ENCODE results near the gene NPEPL1. TPM values are rescaled to one million over a fixed set of nuclear protein-coding genes. Genes with fewer than 3 reads are reported as not detected.

Gene NPEPL1
- total RNA-seq, 1 donor from 2014 or later: 29.4 TPM

GRCh38 chr20:58675146-58675584, 17.4 kb upstream of the NPEPL1 start:
- no peak overlapping the region for H3K4me3 Mint-ChIP-seq (ENCODE audit: low read depth)
- no peak overlapping the region for H3K27ac Mint-ChIP-seq
- no peak for DNase-seq (ENCODE audit: low spot score)
- H3K4me1 Mint-ChIP-seq (ENCODE audit: low read depth): no peaks in the 10 kb centered on the region
- H3K27me3 Mint-ChIP-seq (ENCODE audit: low read depth): no peaks in the 10 kb centered on the region
- intact Hi-C loops (cut with micrococcal nuclease): no loop called here
- H3K36me3 Mint-ChIP-seq (ENCODE audit: low read depth): peaks cover 73% of the 10 kb centered on the region
- no peaks in the 10 kb centered on the region for H3K9me3 Mint-ChIP-seq

DNA sequence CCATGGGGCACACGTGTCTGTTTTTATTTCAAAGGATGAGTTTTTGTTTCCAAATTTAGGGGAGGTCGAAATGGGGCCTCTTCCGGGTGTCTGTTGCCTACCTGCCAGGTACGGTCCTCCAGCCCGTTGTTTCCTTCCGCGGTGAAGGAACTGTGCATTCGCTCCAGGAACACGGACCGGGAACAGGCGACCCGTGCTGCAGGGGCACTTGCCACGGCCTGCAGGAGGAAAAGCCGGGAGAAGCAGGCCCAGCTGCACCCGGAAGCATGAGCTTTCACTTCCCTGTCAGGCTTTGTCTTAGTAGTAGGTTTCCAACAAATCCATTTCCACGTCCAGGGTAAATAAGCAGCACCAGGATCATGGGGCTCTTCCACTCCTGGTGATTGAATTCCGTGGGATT, 17.0 kb upstream of the NPEPL1 start:
- Mint-ChIP-seq H3K36me3 (ENCODE audit: low read depth) (peaks cover 73% of the 10 kb centered on the region), H3K4me1 (ENCODE audit: low read depth) (no peaks in the 10 kb centered on the region), H3K4me3 (ENCODE audit: low read depth) (no peak overlapping the region), H3K9me3 (no peaks in the 10 kb centered on the region), H3K27me3 (ENCODE audit: low read depth) (no peaks in the 10 kb centered on the region), H3K27ac (no peak overlapping the region)
- intact Hi-C loops (cut with micrococcal nuclease): no loop called here
- DNase-seq (ENCODE audit: low spot score): no peak

DNA sequence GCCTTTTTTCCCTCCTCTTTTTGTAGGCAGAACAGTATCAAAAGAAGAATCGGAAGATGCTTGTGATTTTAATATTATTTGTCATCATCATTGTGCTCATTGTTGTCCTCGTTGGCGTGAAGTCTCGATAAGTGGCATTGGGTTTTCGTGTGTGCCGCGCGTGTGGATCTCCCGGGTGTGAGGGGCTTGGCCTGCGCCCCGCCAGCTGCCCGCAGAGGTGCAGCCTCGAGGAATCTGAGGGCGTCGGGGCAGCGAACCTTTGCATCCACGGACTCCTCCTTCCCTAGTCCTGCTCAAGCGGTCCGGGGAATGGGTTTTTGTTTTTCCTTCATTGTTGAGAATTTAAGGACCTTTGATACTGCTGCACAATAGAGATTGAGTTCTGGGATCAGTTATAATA, 16.4 kb upstream of the NPEPL1 start:
- intact Hi-C loops (cut with micrococcal nuclease): no loop called here
- no peaks in the 10 kb centered on the region for H3K9me3 Mint-ChIP-seq
- no peaks in the 10 kb centered on the region for H3K4me1 Mint-ChIP-seq (ENCODE audit: low read depth)

GRCh38 chr20:58677079-58677604, 15.5 kb upstream of the NPEPL1 start:
- intact Hi-C loops (cut with micrococcal nuclease): no loop called here
- no peaks in the 10 kb centered on the region for H3K9me3 Mint-ChIP-seq
- no peaks in the 10 kb centered on the region for H3K27me3 Mint-ChIP-seq (ENCODE audit: low read depth)
- no peak for DNase-seq (ENCODE audit: low spot score)
- H3K4me3 Mint-ChIP-seq (ENCODE audit: low read depth): no peak overlapping the region
- no peaks in the 10 kb centered on the region for H3K4me1 Mint-ChIP-seq (ENCODE audit: low read depth)
- peaks cover 73% of the 10 kb centered on the region for H3K36me3 Mint-ChIP-seq (ENCODE audit: low read depth)
- no peak overlapping the region for H3K27ac Mint-ChIP-seq

More for the DNA sequence above, 16.4 kb upstream of the NPEPL1 start:
- H3K36me3 Mint-ChIP-seq (ENCODE audit: low read depth): peaks cover 74% of the 10 kb centered on the region
- no peaks in the 10 kb centered on the region for H3K27me3 Mint-ChIP-seq (ENCODE audit: low read depth)
- no peak overlapping the region for H3K4me3 Mint-ChIP-seq (ENCODE audit: low read depth)
- H3K27ac Mint-ChIP-seq: no peak overlapping the region
- DNase-seq (ENCODE audit: low spot score): no peak

DNA sequence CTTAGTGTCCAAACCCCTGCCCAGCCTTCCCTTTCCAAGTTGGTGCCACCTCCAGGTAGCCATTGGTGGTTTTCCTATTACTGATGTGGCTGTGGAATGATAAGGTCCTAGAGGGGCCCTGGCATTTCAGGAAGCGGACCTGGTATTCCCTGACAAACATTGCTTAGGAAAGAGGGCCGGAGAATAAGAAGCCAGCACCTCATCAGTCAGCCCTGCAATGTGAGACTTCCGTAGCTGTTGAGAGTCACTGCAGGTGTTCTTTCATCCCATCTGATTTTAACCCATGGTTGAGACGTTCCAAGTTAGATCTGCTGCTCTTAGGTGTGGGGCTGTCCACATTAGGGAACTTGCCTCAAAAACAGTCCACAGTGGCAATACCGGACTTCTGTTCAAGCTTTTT, 14.8 kb upstream of the NPEPL1 start:
- intact Hi-C loops (cut with micrococcal nuclease): no loop called here
- H3K36me3 Mint-ChIP-seq (ENCODE audit: low read depth): peaks cover 72% of the 10 kb centered on the region
- H3K27ac Mint-ChIP-seq: no peak overlapping the region
- no peaks in the 10 kb centered on the region for H3K4me1 Mint-ChIP-seq (ENCODE audit: low read depth)
- no peak overlapping the region for H3K4me3 Mint-ChIP-seq (ENCODE audit: low read depth)
- DNase-seq (ENCODE audit: low spot score): no peak
- H3K27me3 Mint-ChIP-seq (ENCODE audit: low read depth): no peaks in the 10 kb centered on the region
- no peaks in the 10 kb centered on the region for H3K9me3 Mint-ChIP-seq

- intact Hi-C loops (cut with micrococcal nuclease): no loop called here
- no peaks in the 10 kb centered on the region for H3K27me3 Mint-ChIP-seq (ENCODE audit: low read depth)
- no peak for DNase-seq (ENCODE audit: low spot score)
- H3K4me3 Mint-ChIP-seq (ENCODE audit: low read depth): no peak overlapping the region
- H3K4me1 Mint-ChIP-seq (ENCODE audit: low read depth): no peaks in the 10 kb centered on the region
- H3K9me3 Mint-ChIP-seq: no peaks in the 10 kb centered on the region
- peaks cover 62% of the 10 kb centered on the region for H3K36me3 Mint-ChIP-seq (ENCODE audit: low read depth)
- H3K27ac Mint-ChIP-seq: no peak overlapping the region
Observed at GRCh38 chr20:58678806-58679205, 13.8 kb upstream of the NPEPL1 start.

- no peak for DNase-seq (ENCODE audit: low spot score)
- no peak overlapping the region for H3K4me3 Mint-ChIP-seq (ENCODE audit: low read depth)
- peaks cover 32% of the 10 kb centered on the region for H3K36me3 Mint-ChIP-seq (ENCODE audit: low read depth)
- no peaks in the 10 kb centered on the region for H3K9me3 Mint-ChIP-seq
- H3K27ac Mint-ChIP-seq: no peak overlapping the region
- H3K27me3 Mint-ChIP-seq (ENCODE audit: low read depth): no peaks in the 10 kb centered on the region
- no peaks in the 10 kb centered on the region for H3K4me1 Mint-ChIP-seq (ENCODE audit: low read depth)
- intact Hi-C loops (cut with micrococcal nuclease): no loop called here
Observed at GRCh38 chr20:58682656-58683531, 9.7 kb upstream of the NPEPL1 start.

DNA sequence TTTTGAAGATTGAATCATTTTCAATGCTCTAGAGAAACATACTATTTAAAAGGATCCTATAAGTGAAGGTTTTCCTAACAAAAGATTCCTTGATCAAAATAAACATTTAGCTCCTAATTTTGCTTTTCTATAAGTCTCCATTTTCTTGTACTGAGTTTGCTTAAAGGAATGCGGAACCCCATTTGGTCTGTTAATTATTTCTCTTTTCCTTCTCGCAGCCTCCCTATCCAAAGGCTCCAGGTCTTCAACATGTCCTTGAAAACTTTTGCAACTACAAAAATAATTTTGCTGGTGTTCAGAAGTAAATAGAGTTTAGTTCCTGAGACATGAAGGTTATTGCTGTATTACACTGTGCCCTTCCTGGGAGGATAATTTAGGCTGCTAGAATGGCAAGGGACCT, 8.3 kb upstream of the NPEPL1 start:
- H3K27ac Mint-ChIP-seq: no peak overlapping the region
- peaks cover 24% of the 10 kb centered on the region for H3K36me3 Mint-ChIP-seq (ENCODE audit: low read depth)
- no peaks in the 10 kb centered on the region for H3K27me3 Mint-ChIP-seq (ENCODE audit: low read depth)
- no peak overlapping the region for H3K4me3 Mint-ChIP-seq (ENCODE audit: low read depth)
- intact Hi-C loops (cut with micrococcal nuclease): no loop called here
- no peak for DNase-seq (ENCODE audit: low spot score)
- H3K9me3 Mint-ChIP-seq: no peaks in the 10 kb centered on the region
- no peaks in the 10 kb centered on the region for H3K4me1 Mint-ChIP-seq (ENCODE audit: low read depth)

GRCh38 chr20:58685988-58686387, 6.6 kb upstream of the NPEPL1 start:
- Mint-ChIP-seq H3K4me3 (ENCODE audit: low read depth) (no peak overlapping the region), H3K36me3 (ENCODE audit: low read depth) (peaks cover 12% of the 10 kb centered on the region), H3K27ac (no peak overlapping the region), H3K4me1 (ENCODE audit: low read depth) (peaks cover 5% of the 10 kb centered on the region), H3K9me3 (no peaks in the 10 kb centered on the region), H3K27me3 (ENCODE audit: low read depth) (no peaks in the 10 kb centered on the region)
- intact Hi-C loops (cut with micrococcal nuclease): no loop called here
- DNase-seq (ENCODE audit: low spot score): no peak

DNA sequence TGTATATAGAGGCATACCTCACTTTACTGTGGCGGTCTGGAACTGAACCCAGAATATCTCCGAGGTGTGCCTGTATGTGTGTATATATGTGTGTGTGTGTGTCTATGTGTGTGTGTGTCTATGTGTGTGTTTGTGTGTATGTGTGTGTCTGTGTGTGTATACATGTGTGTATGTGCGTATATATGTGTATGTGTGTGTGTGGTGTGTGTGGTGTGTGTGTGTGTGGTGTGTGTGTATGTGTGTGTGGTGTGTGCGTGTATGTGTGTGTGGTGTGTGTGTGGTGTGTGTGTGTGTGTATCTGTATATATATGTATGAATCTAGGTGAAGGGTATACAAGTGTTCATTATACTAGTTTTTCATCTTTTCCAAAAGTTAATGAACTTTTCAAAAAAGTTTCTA, 4.2 kb upstream of the NPEPL1 start:
- peaks cover 9% of the 10 kb centered on the region for H3K36me3 Mint-ChIP-seq (ENCODE audit: low read depth)
- intact Hi-C loops (cut with micrococcal nuclease): no loop called here
- no peaks in the 10 kb centered on the region for H3K9me3 Mint-ChIP-seq
- H3K27me3 Mint-ChIP-seq (ENCODE audit: low read depth): no peaks in the 10 kb centered on the region
- no peak overlapping the region for H3K4me3 Mint-ChIP-seq (ENCODE audit: low read depth)
- no peak for DNase-seq (ENCODE audit: low spot score)
- H3K27ac Mint-ChIP-seq: no peak overlapping the region
- peaks cover 8% of the 10 kb centered on the region for H3K4me1 Mint-ChIP-seq (ENCODE audit: low read depth)

DNA sequence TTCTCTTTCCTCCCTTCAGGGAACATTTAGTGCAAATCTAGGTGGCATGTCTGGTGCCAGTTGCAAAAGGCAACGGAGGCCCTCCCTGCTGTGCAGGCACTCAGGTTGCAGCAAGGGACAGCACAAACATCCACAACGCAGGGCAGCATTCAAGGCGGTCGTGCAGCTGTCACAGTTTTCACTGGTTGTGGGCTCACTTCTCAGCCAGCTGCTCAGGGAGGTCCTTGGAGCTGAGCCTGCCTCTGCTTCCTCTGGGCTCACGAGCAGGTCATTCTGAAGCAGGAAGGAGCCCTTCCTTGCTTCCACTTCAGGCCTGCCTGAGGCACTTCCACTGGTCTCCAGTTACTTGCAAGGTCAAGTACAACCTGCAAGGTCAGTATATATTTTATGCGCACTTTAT, 3.8 kb upstream of the NPEPL1 start:
- Mint-ChIP-seq H3K4me3 (ENCODE audit: low read depth) (no peak overlapping the region), H3K27me3 (ENCODE audit: low read depth) (no peaks in the 10 kb centered on the region), H3K9me3 (no peaks in the 10 kb centered on the region), H3K36me3 (ENCODE audit: low read depth) (peaks cover 9% of the 10 kb centered on the region), H3K4me1 (ENCODE audit: low read depth) (peaks cover 10% of the 10 kb centered on the region), H3K27ac (no peak overlapping the region)
- intact Hi-C loops (cut with micrococcal nuclease): no loop called here
- no peak for DNase-seq (ENCODE audit: low spot score)

DNA sequence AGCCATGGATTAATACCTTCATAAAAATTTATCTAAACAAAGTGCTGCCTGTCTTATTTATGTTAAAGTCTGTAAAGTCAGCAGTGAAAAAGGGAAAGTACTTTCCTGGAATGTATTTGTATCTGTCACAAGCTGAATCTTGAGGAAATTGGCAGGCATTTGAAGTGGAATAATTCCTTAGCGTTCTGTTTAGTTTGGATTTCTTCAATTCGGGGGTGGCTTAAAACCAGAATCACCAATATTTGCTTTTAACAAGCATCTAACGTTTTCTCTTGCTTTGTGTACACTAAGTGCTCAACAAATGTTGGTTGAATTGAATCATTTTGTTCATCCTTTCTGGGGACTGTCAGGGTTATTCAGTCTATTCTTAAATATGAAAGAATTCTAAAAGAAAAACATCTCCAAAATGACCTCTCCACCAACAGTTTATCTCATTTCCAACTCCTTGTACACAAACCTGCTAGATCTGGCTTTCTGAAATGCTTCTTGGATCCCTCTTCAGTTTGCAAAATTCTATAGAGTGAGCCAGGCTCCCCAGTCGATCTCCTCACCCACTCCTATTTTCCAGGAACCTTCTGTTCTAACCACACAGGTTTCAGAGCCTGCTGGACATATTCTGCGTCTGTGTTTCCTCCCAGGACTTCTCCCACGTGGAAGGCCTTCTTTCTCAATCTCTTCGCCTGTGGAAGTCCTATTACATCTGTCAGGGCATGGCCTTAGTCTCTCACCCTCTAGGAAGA, 2.0 kb upstream of the NPEPL1 start:
- Mint-ChIP-seq H3K9me3 (no peaks in the 10 kb centered on the region), H3K27ac (peak overlapping the region; percentile 67), H3K4me1 (ENCODE audit: low read depth) (peaks cover 15% of the 10 kb centered on the region), H3K36me3 (ENCODE audit: low read depth) (peaks cover 6% of the 10 kb centered on the region), H3K4me3 (ENCODE audit: low read depth) (no peak overlapping the region), H3K27me3 (ENCODE audit: low read depth) (no peaks in the 10 kb centered on the region)
- intact Hi-C loops (cut with micrococcal nuclease): no loop called here
- DNase-seq (ENCODE audit: low spot score): no peak

Data from activated T-helper 2 cell treated with anti-CD3 and anti-CD28 coated beads, Interferon-gamma antibody, Interleukin-2, Interleukin-4, amounts not matched to agents 10 μg/mL and 5 μg/mL and 100 μg/mL, durations not matched to agents 14 hours and 24 hours and 36 hours (primary cell).